Fibroblast of lung (primary cell): ENCODE measurements around the gene MS4A14. TPM values are rescaled to one million over a fixed set of nuclear protein-coding genes. Genes with fewer than 3 reads are reported as not detected.

Source experiments
- DNase-seq, 2 donors: peaks; one replicate each; pipeline versions ENCODE4 v3.0.0 to v3.0.0-alpha.2; 2010; ENCODE audit warnings: low read depth in 2 of 2
- H2AFZ ChIP-seq: 2 replicates; pipeline ENCODE4 v1.5.1; 2012; ENCODE audit warnings: low read length, control low read depth, inconsistent platforms
- H3K27ac ChIP-seq: 2 replicates; pipeline ENCODE4 v1.5.1; 2011; ENCODE audit warnings: low read length, control low read depth; ENCODE audit not compliant: insufficient read depth
- H3K27me3 ChIP-seq: 2 replicates; pipeline ENCODE4 v1.5.1; 2011; ENCODE audit warnings: mild to moderate bottlenecking, low read length; ENCODE audit not compliant: control insufficient read depth, insufficient read depth
- H3K36me3 ChIP-seq: 2 replicates; pipeline ENCODE4 v1.5.1; 2011; ENCODE audit warnings: low read length; ENCODE audit not compliant: control insufficient read depth, insufficient read depth
- H3K4me1 ChIP-seq: 2 replicates; pipeline ENCODE4 v1.5.1; 2011; ENCODE audit warnings: low read length; ENCODE audit not compliant: control insufficient read depth, insufficient read depth; ENCODE audit errors: extremely low read depth
- H3K4me2 ChIP-seq: 2 replicates; pipeline ENCODE4 v1.5.1; 2011; ENCODE audit warnings: low read length, control low read depth; ENCODE audit not compliant: insufficient read depth; ENCODE audit errors: extremely low read depth
- H3K4me3 ChIP-seq, 4 experiments: fragments of 200-600 bp in 1 of 4; sonication (generic) in 1 of 4; replicated peaks in 1 of 4; 2 replicates each; pipeline ENCODE4 v1.5.1; 2011 to 2016; ENCODE audit warnings: low read length in 4 of 4, low read depth in 3 of 4, mild to moderate bottlenecking in 3 of 4, control low read depth in 2 of 4, inconsistent platforms in 1 of 4, mixed read lengths in 1 of 4; ENCODE audit not compliant: insufficient read depth in 1 of 4; ENCODE audit errors: control extremely low read depth in 1 of 4
- H3K79me2 ChIP-seq: 2 replicates; pipeline ENCODE4 v1.5.1; 2012; ENCODE audit warnings: mild to moderate bottlenecking, low read length, inconsistent platforms; ENCODE audit not compliant: control insufficient read depth, insufficient read depth
- H3K9ac ChIP-seq: 2 replicates; pipeline ENCODE4 v1.5.1; 2011; ENCODE audit warnings: mild to moderate bottlenecking, low read length, control low read depth; ENCODE audit not compliant: insufficient read depth
- H3K9me3 ChIP-seq: 2 replicates; pipeline ENCODE4 v1.5.1; 2012; ENCODE audit warnings: low read depth, low read length; ENCODE audit not compliant: control insufficient read depth, insufficient read depth
- H4K20me1 ChIP-seq: 2 replicates; pipeline ENCODE4 v1.5.1; 2011; ENCODE audit warnings: low read length; ENCODE audit not compliant: control insufficient read depth, insufficient read depth; ENCODE audit errors: extremely low read depth
- EZH2 ChIP-seq: IDR thresholded peaks from 2 replicates; pipeline ENCODE4 v1.5.1; 2012; ENCODE audit warnings: low read length, control low read depth, mild to moderate bottlenecking; ENCODE audit errors: missing control alignments
- polyA plus RNA-seq, 2 donors: library from polyadenylated mRNA; depleted of rRNA in 1 of 2; stranded (reverse) in 1 of 2; unstranded in 1 of 2; fragments of >200 nt; gene quantifications; 2 replicates each; pipeline ENCODE4 v1.2.1, GENCODE V29; 2011 to 2012; ENCODE audit warnings: missing spikeins in 1 of 2
- total RNA-seq: library from RNA; depleted of rRNA; stranded (reverse); fragments of >200 nt; gene quantifications from 2 replicates; pipeline ENCODE4 v1.2.1, GENCODE V29; 2014
- TF ChIP-seq, protein P1 (sequence below), 2 donors: IDR thresholded peaks in 1 of 2; conservative IDR thresholded peaks in 1 of 2; 1 replicate in 1 of 2; 2 replicates in 1 of 2; pipeline ENCODE4 v1.5.1; 2011 to 2012; ENCODE audit warnings: low read length in 2 of 2, control low read depth in 1 of 2, inconsistent platforms in 1 of 2, low read depth in 1 of 2, mild to moderate bottlenecking in 1 of 2

Gene MS4A14
- total and polyA plus RNA-seq, 2 donors (not counting 1 experiment from before 2014, with no cell fraction given) = not detected

DNA sequence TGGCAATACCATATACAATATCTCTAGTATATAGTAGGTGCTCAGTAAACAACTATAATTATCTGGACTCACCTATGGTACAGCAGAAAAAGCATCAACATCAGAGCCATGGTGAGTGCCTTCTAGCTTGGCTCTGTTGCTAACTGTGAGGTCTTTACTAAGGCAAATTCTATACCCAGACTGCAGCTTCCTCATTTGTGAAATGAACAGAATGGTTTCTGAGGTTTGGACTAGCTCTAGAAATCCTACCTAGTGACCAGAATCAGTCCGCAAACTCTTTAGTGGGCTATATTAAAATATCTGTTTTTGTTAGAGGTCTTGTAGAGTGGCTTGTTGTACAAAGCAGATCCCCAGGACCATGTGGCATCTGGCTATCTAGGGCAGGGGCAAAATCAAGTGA lies 63.1 kb downstream of the MS4A14 start:
- Histone ChIP-seq H4K20me1 (no peaks in the 10 kb centered on the region), H3K9me3 (no peaks in the 10 kb centered on the region), H3K27ac (no peak overlapping the region), H3K4me3 (no peak overlapping the region), H2AFZ (no peak overlapping the region), H3K27me3 (no peaks in the 10 kb centered on the region), H3K9ac (no peak overlapping the region), H3K36me3 (no peaks in the 10 kb centered on the region), H3K4me1 (no peaks in the 10 kb centered on the region), H3K79me2 (no peaks in the 10 kb centered on the region), H3K4me2 (no peak overlapping the region)
- DNase-seq = no peak
- TF ChIP-seq, protein P1, sequence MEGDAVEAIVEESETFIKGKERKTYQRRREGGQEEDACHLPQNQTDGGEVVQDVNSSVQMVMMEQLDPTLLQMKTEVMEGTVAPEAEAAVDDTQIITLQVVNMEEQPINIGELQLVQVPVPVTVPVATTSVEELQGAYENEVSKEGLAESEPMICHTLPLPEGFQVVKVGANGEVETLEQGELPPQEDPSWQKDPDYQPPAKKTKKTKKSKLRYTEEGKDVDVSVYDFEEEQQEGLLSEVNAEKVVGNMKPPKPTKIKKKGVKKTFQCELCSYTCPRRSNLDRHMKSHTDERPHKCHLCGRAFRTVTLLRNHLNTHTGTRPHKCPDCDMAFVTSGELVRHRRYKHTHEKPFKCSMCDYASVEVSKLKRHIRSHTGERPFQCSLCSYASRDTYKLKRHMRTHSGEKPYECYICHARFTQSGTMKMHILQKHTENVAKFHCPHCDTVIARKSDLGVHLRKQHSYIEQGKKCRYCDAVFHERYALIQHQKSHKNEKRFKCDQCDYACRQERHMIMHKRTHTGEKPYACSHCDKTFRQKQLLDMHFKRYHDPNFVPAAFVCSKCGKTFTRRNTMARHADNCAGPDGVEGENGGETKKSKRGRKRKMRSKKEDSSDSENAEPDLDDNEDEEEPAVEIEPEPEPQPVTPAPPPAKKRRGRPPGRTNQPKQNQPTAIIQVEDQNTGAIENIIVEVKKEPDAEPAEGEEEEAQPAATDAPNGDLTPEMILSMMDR (conservative IDR thresholded peaks at IDR 0.05 in 1 of 2, IDR thresholded peaks at IDR 0.05 in 1 of 2; ENCODE audit: low read depth in 1 of 2, low read length in 2 of 2) = no peak
- TF ChIP-seq EZH2 = no peak

Other genes starting within 250 kb of the MS4A14 start
- not detected in 2 replicates for gene MS4A6A, start 213.4 kb upstream of the MS4A14 start, total RNA-seq
- gene MS4A6A, start 213.4 kb upstream of the MS4A14 start, polyA plus RNA-seq = not detected in 2 replicates
- gene MS4A4E, start 153.3 kb upstream of the MS4A14 start, total RNA-seq = not detected in 2 replicates
- not detected in 2 replicates for gene MS4A4E, start 153.3 kb upstream of the MS4A14 start, polyA plus RNA-seq
- not detected in 2 replicates for gene MS4A4A, start 115.8 kb upstream of the MS4A14 start, total RNA-seq
- gene MS4A4A, start 115.8 kb upstream of the MS4A14 start, polyA plus RNA-seq = not detected in 2 replicates
- not detected in 2 replicates for gene MS4A6E, start 69.2 kb upstream of the MS4A14 start, total RNA-seq
- not detected in 2 replicates for gene MS4A6E, start 69.2 kb upstream of the MS4A14 start, polyA plus RNA-seq
- gene MS4A7, start 17.9 kb upstream of the MS4A14 start, total RNA-seq = 0.26 TPM in 1 of 2 replicates, not detected in the other
- gene MS4A7, start 17.9 kb upstream of the MS4A14 start, polyA plus RNA-seq = not detected in 2 replicates
- not detected in 2 replicates for gene MS4A5, start 33.1 kb downstream of the MS4A14 start, total RNA-seq
- gene MS4A5, start 33.1 kb downstream of the MS4A14 start, polyA plus RNA-seq = not detected in 2 replicates
- not detected in 2 replicates for gene MS4A1, start 59.4 kb downstream of the MS4A14 start, total RNA-seq
- not detected in 2 replicates for gene MS4A1, start 59.4 kb downstream of the MS4A14 start, polyA plus RNA-seq
- gene MS4A12, start 96.3 kb downstream of the MS4A14 start, total RNA-seq = not detected in 2 replicates
- not detected in 2 replicates for gene MS4A12, start 96.3 kb downstream of the MS4A14 start, polyA plus RNA-seq
- not detected in 2 replicates for gene MS4A13, start 118.9 kb downstream of the MS4A14 start, total RNA-seq
- not detected in 2 replicates for gene MS4A13, start 118.9 kb downstream of the MS4A14 start, polyA plus RNA-seq